A549 (cell line): ENCODE data around the gene CKAP2L. TPM values are rescaled to one million over a fixed set of nuclear protein-coding genes. Genes with fewer than 3 reads are reported as not detected.
A peak's percentile ranks its signal among the peaks of the same experiment; 100 is the strongest.

ENCODE experiments used
- ATAC-seq, 2 experiments: fragments of 200-7000 bp in 1 of 2; fragments of >200 bp in 1 of 2; cut with Nextera tagmentation in 1 of 2; cut with Tn5 transposase in 1 of 2; 3 replicates each; pipeline versions ENCODE4 v1.8.0 to v1.9.1; 2018 to 2020; ENCODE audit warnings: mild to moderate bottlenecking in 1 of 2, moderate library complexity in 1 of 2
- CTCF ChIA-PET: fragments of 300-600 bp; sonication (Branson Sonifier 250); formaldehyde crosslinking; extraction: SDS; loops from one replicate; lab custom pipeline; 2021; ENCODE audit warnings: antibody characterized with exemption, inconsistent platforms; lab: Yijun Ruan, JAX
- POLR2A ChIA-PET: fragments of 350-600 bp; formaldehyde crosslinking; extraction: SDS; loops from one replicate; lab custom pipeline; 2021; ENCODE audit warnings: antibody characterized with exemption, inconsistent platforms; lab: Yijun Ruan, JAX
- DNase-seq, 2 experiments: peaks; one replicate each; pipeline versions ENCODE4 v3.0.0 to v3.0.0-alpha.2; 2011 to 2016; ENCODE audit warnings: low read depth in 1 of 2, low spot score in 1 of 2
- FAIRE-seq: peaks from 2 replicates; lab custom pipeline; 2011; peaks lifted over from hg19 to GRCh38; lab: Jason Lieb, UNC
- H3K27ac ChIP-seq, 2 experiments: fragments of >200 bp; sonication (Bioruptor Twin); formaldehyde crosslinking; 3 replicates each; pipeline ENCODE4 v1.5.1; 2016 to 2017
- H3K4me1 ChIP-seq: fragments of >200 bp; sonication (Bioruptor Twin); formaldehyde crosslinking; 3 replicates; pipeline ENCODE4 v1.6.1; 2016
- H3K4me2 ChIP-seq: fragments of >200 bp; sonication (Bioruptor Twin); formaldehyde crosslinking; 3 replicates; pipeline ENCODE4 v1.6.1; 2016
- H3K4me3 ChIP-seq: fragments of >200 bp; sonication (Bioruptor Twin); formaldehyde crosslinking; 3 replicates; pipeline ENCODE4 v1.5.1; 2016
- H3K9me3 ChIP-seq: fragments of >200 bp; sonication (Bioruptor Twin); formaldehyde crosslinking; 3 replicates; pipeline ENCODE4 v1.6.1; 2016
- ATOH8 ChIP-seq: fragments of 250-450 bp; sonication (Bioruptor Pico); IDR thresholded peaks from 2 replicates; pipeline ENCODE4 v1.5.0; 2020; ENCODE audit warnings: low read depth, mild to moderate bottlenecking, moderate library complexity
- BCL3 ChIP-seq: fragments of >200 bp; sonication (Bioruptor Twin); formaldehyde crosslinking; IDR thresholded peaks from 3 replicates; pipeline ENCODE4 v1.6.1; 2016
- CBX2 ChIP-seq: fragments of 200-600 bp; sonication (generic); IDR thresholded peaks from 2 replicates; pipeline ENCODE4 v1.6.1; 2016; ENCODE audit warnings: low read depth, mild to moderate bottlenecking, borderline replicate concordance
- CEBPB ChIP-seq, 2 experiments: fragments of >200 bp in 1 of 2; sonication (Bioruptor Twin) in 1 of 2; formaldehyde crosslinking in 1 of 2; IDR thresholded peaks; 2 replicates each; pipeline ENCODE4 v1.6.1; 2012 to 2016
- CHD2 ChIP-seq: fragments of 150-350 bp; IDR thresholded peaks from 2 replicates; pipeline ENCODE4 v1.6.1; 2014; ENCODE audit warnings: low read length; ENCODE audit not compliant: partially characterized antibody
- EHMT2 ChIP-seq: fragments of 200-600 bp; sonication (generic); IDR thresholded peaks from 2 replicates; pipeline ENCODE4 v1.6.1; 2016; ENCODE audit warnings: antibody characterized with exemption, low read depth, mild to moderate bottlenecking, moderate library complexity
- ESRRA ChIP-seq: fragments of 150-350 bp; IDR thresholded peaks from 2 replicates; pipeline ENCODE4 v1.6.1; 2014; ENCODE audit warnings: mild to moderate bottlenecking, low read length, borderline replicate concordance
- FOSB ChIP-seq: fragments of 250-450 bp; sonication (Bioruptor Pico); IDR thresholded peaks from 2 replicates; pipeline ENCODE4 v1.5.0; 2020; ENCODE audit warnings: mild to moderate bottlenecking, moderate library complexity
- FOSL2 ChIP-seq, 2 experiments: fragments of 450-650 bp in 1 of 2; fragments of >200 bp in 1 of 2; sonication (Bioruptor Twin) in 1 of 2; formaldehyde crosslinking; IDR thresholded peaks; 2 replicates each; pipeline versions ENCODE4 v1.5.0 to v1.6.1; 2016 to 2020; ENCODE audit warnings: mild to moderate bottlenecking in 1 of 2, moderate library complexity in 1 of 2
- FOXS1 ChIP-seq: fragments of 250-450 bp; sonication (Bioruptor Pico); IDR thresholded peaks from 2 replicates; pipeline ENCODE4 v1.5.0; 2020; ENCODE audit warnings: mild to moderate bottlenecking, moderate library complexity
- HES2 ChIP-seq: fragments of >200 bp; sonication (Bioruptor Twin); formaldehyde crosslinking; IDR thresholded peaks from 2 replicates; pipeline ENCODE4 v1.6.1; 2016
- HEYL ChIP-seq: fragments of 250-450 bp; sonication (Bioruptor Pico); IDR thresholded peaks from 2 replicates; pipeline ENCODE4 v1.8.0; 2021; ENCODE audit warnings: mild to moderate bottlenecking, moderate library complexity
- HMGXB4 ChIP-seq: fragments of 250-450 bp; sonication (Bioruptor Pico); IDR thresholded peaks from 2 replicates; pipeline ENCODE4 v1.5.0; 2021; ENCODE audit warnings: mild to moderate bottlenecking, moderate library complexity, borderline replicate concordance
- HOXB13 ChIP-seq: fragments of 250-450 bp; sonication (Bioruptor Pico); IDR thresholded peaks from 2 replicates; pipeline ENCODE4 v1.5.0; 2020; ENCODE audit warnings: low read depth, mild to moderate bottlenecking, moderate library complexity
- HOXB5 ChIP-seq: fragments of 250-450 bp; sonication (Bioruptor Pico); IDR thresholded peaks from 2 replicates; pipeline ENCODE4 v1.5.0; 2020; ENCODE audit warnings: mild to moderate bottlenecking, moderate library complexity
- JUN ChIP-seq, 2 experiments: fragments of >200 bp; sonication (Bioruptor Twin); formaldehyde crosslinking; IDR thresholded peaks; 2 replicates in 1 of 2; 3 replicates in 1 of 2; pipeline ENCODE4 v1.6.1; 2016 to 2017
- KDM1A ChIP-seq: fragments of 200-600 bp; sonication (generic); IDR thresholded peaks from 2 replicates; pipeline ENCODE4 v1.6.1; 2016; ENCODE audit warnings: low read depth, mild to moderate bottlenecking
- KDM5A ChIP-seq: fragments of 200-600 bp; sonication (generic); IDR thresholded peaks from 2 replicates; pipeline ENCODE4 v1.6.1; 2016; ENCODE audit warnings: antibody characterized with exemption, mild to moderate bottlenecking
- MAFK ChIP-seq: fragments of 450-650 bp; IDR thresholded peaks from 2 replicates; pipeline ENCODE4 v1.6.1; 2014; ENCODE audit not compliant: partially characterized antibody
- MAX ChIP-seq: IDR thresholded peaks from 2 replicates; pipeline ENCODE4 v1.6.1; 2012
- MAZ ChIP-seq: fragments of 150-350 bp; IDR thresholded peaks from 2 replicates; pipeline ENCODE4 v1.6.1; 2014; ENCODE audit warnings: antibody characterized with exemption, low read depth, low read length, borderline replicate concordance
- MYC ChIP-seq: IDR thresholded peaks from 2 replicates; pipeline ENCODE4 v1.6.1; 2012; ENCODE audit warnings: mild to moderate bottlenecking, inconsistent platforms, low read length, improper control_type of control experiment, borderline replicate concordance
- NFE2L2 ChIP-seq: fragments of 150-350 bp; conservative IDR thresholded peaks from 2 replicates; pipeline ENCODE4 v1.6.1; 2014; ENCODE audit warnings: low read length
- PHF8 ChIP-seq: fragments of 200-600 bp; sonication (generic); IDR thresholded peaks from 2 replicates; pipeline ENCODE4 v1.6.1; 2016; ENCODE audit warnings: low read depth, mild to moderate bottlenecking, antibody characterized with exemption, moderate library complexity, borderline replicate concordance
- POLR2A ChIP-seq: IDR thresholded peaks from 2 replicates; pipeline ENCODE4 v1.6.1; 2012; ENCODE audit warnings: mild to moderate bottlenecking, low read length
- TFCP2L1 ChIP-seq: fragments of 250-450 bp; sonication (Bioruptor Pico); IDR thresholded peaks from 2 replicates; pipeline ENCODE4 v1.5.0; 2021; ENCODE audit warnings: mild to moderate bottlenecking
- TP53 ChIP-seq: fragments of 250-450 bp; sonication (Bioruptor Pico); IDR thresholded peaks from 2 replicates; pipeline ENCODE4 v1.5.0; 2021; ENCODE audit warnings: mild to moderate bottlenecking, moderate library complexity
- ZNF302 ChIP-seq: fragments of 250-450 bp; sonication (Bioruptor Pico); IDR thresholded peaks from 2 replicates; pipeline ENCODE4 v1.9.0; 2021; ENCODE audit warnings: inconsistent platforms, mild to moderate bottlenecking, moderate library complexity
- WGBS: methylation state at CpG from one replicate; pipeline ENCODE4 v1.1.6; 2017; ENCODE audit errors: missing lambda C conversion rate; 5-methylcytosine and 5-hydroxymethylcytosine counted together
- polyA plus RNA-seq, 4 experiments: library from polyadenylated mRNA; depleted of rRNA in 3 of 4; stranded (reverse); fragments of >200 nt; fragmentation: RNase III in 1 of 4; extraction: RNeasy Plus Mini Kit Qiagen cat#74134 plus additional on column Dnase treatment in 1 of 4; gene quantifications; 2 replicates in 3 of 4; 3 replicates in 1 of 4; pipeline ENCODE4 v1.2.3, GENCODE V29; 2011 to 2017

CKAP2L gene
- polyA plus RNA-seq, 2 of the 4 experiments (the other 2 are of a cell fraction) = 14.0 to 15.9 TPM

- TF ChIP-seq ATOH8 (CRISPR knock-in tag) = no peak
- no peak for TF ChIP-seq HEYL (CRISPR knock-in tag)
- no peak for TF ChIP-seq FOSL2 (IDR thresholded peaks at IDR 0.05)
- TF ChIP-seq FOSL2 (CRISPR knock-in tag; IDR thresholded peaks at IDR 0.05) = no peak
- no peak for TF ChIP-seq TP53
- TF ChIP-seq TFCP2L1 (CRISPR knock-in tag) = no peak
- no peak for TF ChIP-seq HES2
- TF ChIP-seq MAFK = no peak
- TF ChIP-seq HOXB5 = 0 out of 2 replicates have a peak, but pooled peaks have one; percentile 25
- no peak for TF ChIP-seq MAZ
- peak; percentile 50; the same call in 1 of the 2 replicates for TF ChIP-seq KDM5A
- no peak for TF ChIP-seq BCL3
- TF ChIP-seq FOSB (CRISPR knock-in tag) = no peak
- TF ChIP-seq HMGXB4 (CRISPR knock-in tag) = no peak
- TF ChIP-seq CBX2 = no peak
- no peak for TF ChIP-seq EHMT2
- TF ChIP-seq MAX = peak; percentile 49; the same call in 1 of the 2 replicates
- TF ChIP-seq CHD2 = no peak
- no peak for TF ChIP-seq NFE2L2
Observed at GRCh38 chr2:112690853-112691401, 73.5 kb downstream of the CKAP2L start (continued).

- CTCF ChIA-PET = interaction anchor here (1.1 to 16.4 kb wide), 4 partner anchors 38 to 62 kb away, joined by 4 to 116 read pairs (median 6); partner anchors contain the start of gene SLC20A1
- H3K27ac ChIP-seq = peak overlapping the region; percentile 65 to 94
- 70% methylated on average over 13 of the region's 14 CpGs for WGBS
- H3K4me1 ChIP-seq = peaks cover 41% of the 10 kb centered on the region
- POLR2A ChIA-PET = no interaction called here
- H3K9me3 ChIP-seq = no peaks in the 10 kb centered on the region
- H3K4me3 ChIP-seq = no peak overlapping the region
- peak overlapping the region; percentile 53 for H3K4me2 ChIP-seq
- TF ChIP-seq EHMT2 = no peak
- TF ChIP-seq, all 56 proteins: peak for 0
- peak in 1 of 2 experiments; percentile 44 for DNase-seq
- no peak for ATAC-seq
- no peak for FAIRE-seq
Observed at GRCh38 chr2:112688086-112688880, 76.1 kb downstream of the CKAP2L start.

- FAIRE-seq = no peak
- H3K9me3 ChIP-seq = no peaks in the 10 kb centered on the region
- no peak for DNase-seq
- no peak overlapping the region for H3K4me3 ChIP-seq
- H3K4me2 ChIP-seq = no peak overlapping the region
- H3K27ac ChIP-seq = peak overlapping the region in 1 of 2 experiments; percentile 94; a peak in 4 of 6 replicates
- 92% methylated on average over 6 of the region's 6 CpGs for WGBS
- no peak for ATAC-seq
- H3K4me1 ChIP-seq = peaks cover 34% of the 10 kb centered on the region
- TF ChIP-seq FOXS1 = no peak
- TF ChIP-seq CHD2 = no peak
- no peak for TF ChIP-seq ESRRA
- no peak for TF ChIP-seq CBX2
- no peak for TF ChIP-seq FOSL2 (IDR thresholded peaks at IDR 0.05)
- no peak for TF ChIP-seq FOSL2 (CRISPR knock-in tag; IDR thresholded peaks at IDR 0.05)
- no peak for TF ChIP-seq MAZ
- TF ChIP-seq POLR2A = no peak
- TF ChIP-seq PHF8 = no peak
- TF ChIP-seq MYC = no peak
- no peak for TF ChIP-seq HOXB13 (CRISPR knock-in tag)
- no peak for TF ChIP-seq CEBPB (IDR thresholded peaks at IDR 0.05)
- no peak for TF ChIP-seq KDM1A
- no peak for TF ChIP-seq EHMT2
- no peak for TF ChIP-seq NFE2L2
- TF ChIP-seq ZNF302 = no peak
- TF ChIP-seq JUN (IDR thresholded peaks at IDR 0.05) = no peak
- no peak for TF ChIP-seq HOXB5
- TF ChIP-seq MAX = no peak
- TF ChIP-seq FOSB (CRISPR knock-in tag) = no peak
- POLR2A ChIA-PET = no interaction called here
- CTCF ChIA-PET = interaction anchor here (0.8 to 16.4 kb wide), 4 partner anchors 15 to 61 kb away, joined by 3 to 116 read pairs (median 5); partner anchors contain the start of gene SLC20A1
Observed at GRCh38 chr2:112687522-112687921, 76.9 kb downstream of the CKAP2L start.
